CD4-positive, alpha-beta memory T cell (primary cell): ENCODE data around the gene KLHL17. TPM values are rescaled to one million over a fixed set of nuclear protein-coding genes. Genes with fewer than 3 reads are reported as not detected.

ENCODE experiments used
- CTCF ChIA-PET: fragments of 350-600 bp; sonication (Branson Sonifier 250); formaldehyde crosslinking; loops from one replicate; lab custom pipeline; 2021; ENCODE audit warnings: inconsistent platforms; ENCODE audit not compliant: partially characterized antibody; lab: Charles Lee
- POLR2A ChIA-PET: fragments of 350-600 bp; sonication (Branson Sonifier 250); formaldehyde crosslinking; loops from one replicate; lab custom pipeline; 2021; ENCODE audit not compliant: partially characterized antibody; lab: Charles Lee
- DNase-seq, 5 donors: peaks; one replicate each; pipeline versions ENCODE4 v3.0.0 to v3.0.0-alpha.2; 2020 to 2022; ENCODE audit warnings: mixed read lengths in 1 of 5
- H3K27ac ChIP-seq: one replicate; pipeline ENCODE4 v1.7.0; 2013; ENCODE audit warnings: low read depth, low read length
- H3K27me3 ChIP-seq: 2 replicates; pipeline ENCODE4 v1.7.0; 2013; ENCODE audit warnings: mild to moderate bottlenecking, low read length, moderate library complexity; ENCODE audit not compliant: insufficient read depth
- H3K36me3 ChIP-seq: 2 replicates; pipeline ENCODE4 v1.7.0; 2013; ENCODE audit warnings: mild to moderate bottlenecking, low read length, moderate library complexity; ENCODE audit not compliant: insufficient read depth
- H3K4me1 ChIP-seq: 2 replicates; pipeline ENCODE4 v1.7.0; 2013; ENCODE audit warnings: mild to moderate bottlenecking, low read length, moderate library complexity; ENCODE audit not compliant: insufficient read depth
- H3K4me3 ChIP-seq, 2 donors: one replicate each; pipeline ENCODE4 v1.7.0; 2013; ENCODE audit warnings: low read length in 2 of 2, mild to moderate bottlenecking in 1 of 2
- H3K9me3 ChIP-seq, 2 donors: one replicate each; pipeline ENCODE4 v1.7.0; 2013; ENCODE audit warnings: low read length in 2 of 2, control low read depth in 1 of 2; ENCODE audit not compliant: control insufficient read depth in 1 of 2
- H3K27ac Mint-ChIP-seq, 7 donors: one replicate each; pipeline ENCODE4 v1.8.0; 2020 to 2021; ENCODE audit warnings: mixed read lengths in 7 of 7, mild to moderate bottlenecking in 6 of 7, inconsistent platforms in 3 of 7, moderate library complexity in 3 of 7
- H3K27me3 Mint-ChIP-seq, 2 donors: one replicate each; pipeline ENCODE4 v1.8.0; 2020 to 2021; ENCODE audit warnings: mixed read lengths in 2 of 2
- H3K36me3 Mint-ChIP-seq, 2 donors: one replicate each; pipeline ENCODE4 v1.8.0; 2020 to 2021; ENCODE audit warnings: mixed read lengths in 2 of 2, inconsistent platforms in 1 of 2, mild to moderate bottlenecking in 1 of 2
- H3K4me1 Mint-ChIP-seq, 4 donors: one replicate each; pipeline ENCODE4 v1.8.0; 2020 to 2021; ENCODE audit warnings: mixed read lengths in 4 of 4, mild to moderate bottlenecking in 1 of 4
- H3K4me3 Mint-ChIP-seq, 8 donors: one replicate each; pipeline ENCODE4 v1.8.0; 2020 to 2021; ENCODE audit warnings: mixed read lengths in 8 of 8, mild to moderate bottlenecking in 7 of 8, moderate library complexity in 6 of 8, inconsistent platforms in 3 of 8
- H3K9me3 Mint-ChIP-seq, 8 donors: one replicate each; pipeline ENCODE4 v1.8.0; 2020 to 2021; ENCODE audit warnings: mixed read lengths in 8 of 8, mild to moderate bottlenecking in 5 of 8, inconsistent platforms in 3 of 8, moderate library complexity in 1 of 8
- intact Hi-C: fragments of 100-400 bp; cut with micrococcal nuclease; formaldehyde crosslinking; loops from one replicate; pipeline ENCODE4 v1.15.1; 2023
- polyA plus RNA-seq, 2 donors: library from polyadenylated mRNA; unstranded; fragments of 300-500 nt; fragmentation: Illumina TruSeq; gene quantifications; one replicate each; pipeline ENCODE4 v1.2.3, GENCODE V29; 2021
- total RNA-seq, 2 experiments: library from RNA; stranded (reverse); gene quantifications; one replicate each; pipeline ENCODE4 v1.2.3, GENCODE V29; 2021

KLHL17 gene
- total and polyA plus RNA-seq, 4 experiments from 2014 or later, result 0.89 to 46.5 (median 22.6) TPM

- Mint-ChIP-seq H3K9me3 (no peaks in the 10 kb centered on the region), H3K36me3 (no peaks in the 10 kb centered on the region), H3K27ac (no peak overlapping the region), H3K27me3 (peaks cover 1 to 7% of the 10 kb centered on the region in 2 donors), H3K4me3 (no peak overlapping the region), H3K4me1 (peaks cover 4 to 16% (median 5%) of the 10 kb centered on the region in 4 donors)
- Histone ChIP-seq H3K36me3 (no peaks in the 10 kb centered on the region), H3K4me3 (no peak overlapping the region), H3K4me1 (peaks cover 9% of the 10 kb centered on the region), H3K9me3 (no peaks in the 10 kb centered on the region), H3K27me3 (no peaks in the 10 kb centered on the region), H3K27ac (no peak overlapping the region)
- DNase-seq, result no peak
- ChIA-PET CTCF (no interaction called here), POLR2A (no interaction called here)
- intact Hi-C loops, result no loop called here
Observed at GRCh38 chr1:972726-973458, 12.5 kb downstream of the KLHL17 start.

DNA sequence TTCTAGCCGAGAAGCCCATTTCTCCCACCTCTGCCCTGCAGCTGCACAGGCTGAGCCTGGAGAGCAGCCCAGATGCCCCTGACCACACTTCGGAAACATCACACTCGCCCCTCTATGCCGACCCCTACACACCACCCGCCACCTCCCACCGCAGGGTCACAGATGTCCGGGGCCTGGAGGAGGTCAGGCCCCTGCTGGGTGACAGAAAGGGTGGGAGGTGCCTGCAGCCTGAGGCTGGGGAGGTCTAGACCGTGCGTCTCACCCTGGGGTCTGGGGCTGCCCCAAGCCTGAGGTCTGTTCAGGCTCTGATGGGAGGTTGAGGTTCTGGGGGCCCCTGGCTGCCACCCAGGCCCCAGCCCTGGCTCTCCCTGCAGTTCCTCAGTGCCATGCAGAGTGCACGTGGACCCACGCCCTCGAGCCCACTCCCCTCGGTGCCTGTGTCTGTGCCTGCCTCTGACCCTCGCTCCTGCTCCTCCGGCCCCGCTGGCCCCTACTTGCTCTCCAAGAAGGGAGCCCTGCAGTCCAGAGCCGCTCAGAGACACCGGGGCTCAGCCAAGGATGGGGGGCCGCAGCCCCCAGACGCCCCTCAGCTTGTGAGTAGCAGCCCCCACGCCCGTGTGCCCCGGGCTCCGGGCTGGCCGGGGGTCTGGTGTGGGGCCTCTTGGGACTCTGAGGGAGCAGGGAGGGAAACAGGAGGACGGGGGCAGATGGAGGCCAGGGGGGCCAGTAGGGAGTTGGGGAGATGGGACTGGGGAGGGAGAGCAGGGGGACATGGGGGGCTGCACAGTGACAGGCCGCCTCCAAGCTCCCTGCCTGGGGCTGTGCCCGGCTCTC, 13.3 kb downstream of the KLHL17 start:
- Histone ChIP-seq H3K27ac (no peak overlapping the region), H3K36me3 (no peaks in the 10 kb centered on the region), H3K27me3 (no peaks in the 10 kb centered on the region), H3K9me3 (no peaks in the 10 kb centered on the region), H3K4me3 (no peak overlapping the region), H3K4me1 (peaks cover 9% of the 10 kb centered on the region)
- no peak for DNase-seq
- CTCF ChIA-PET, result no interaction called here
- intact Hi-C loops, result no loop called here
- H3K4me1 Mint-ChIP-seq, result peaks cover 4 to 21% (median 5%) of the 10 kb centered on the region in 4 donors
- POLR2A ChIA-PET, result no interaction called here
- no peaks in the 10 kb centered on the region for H3K9me3 Mint-ChIP-seq
- H3K36me3 Mint-ChIP-seq, result no peaks in the 10 kb centered on the region
- peaks cover 3 to 10% of the 10 kb centered on the region in 2 donors for H3K27me3 Mint-ChIP-seq
- no peak overlapping the region for H3K4me3 Mint-ChIP-seq
- H3K27ac Mint-ChIP-seq, result no peak overlapping the region

GRCh38 chr1:974293-974640, 13.9 kb downstream of the KLHL17 start:
- DNase-seq, result no peak

GRCh38 chr1:974687-975328, 14.4 kb downstream of the KLHL17 start:
- Histone ChIP-seq H3K27ac (no peak overlapping the region), H3K4me3 (no peak overlapping the region), H3K36me3 (no peaks in the 10 kb centered on the region), H3K27me3 (no peaks in the 10 kb centered on the region), H3K9me3 (no peaks in the 10 kb centered on the region), H3K4me1 (peaks cover 9% of the 10 kb centered on the region)
- Mint-ChIP-seq H3K4me1 (peaks cover 3 to 12% (median 5%) of the 10 kb centered on the region in 4 donors), H3K27ac (no peak overlapping the region), H3K27me3 (peaks cover 2 to 8% of the 10 kb centered on the region in 2 donors), H3K4me3 (no peak overlapping the region), H3K9me3 (no peaks in the 10 kb centered on the region), H3K36me3 (no peaks in the 10 kb centered on the region)
- ChIA-PET POLR2A (interaction anchor here (1.7 to 1.8 kb wide), 2 partner anchors 8 to 69 kb away, joined by 6 to 9 read pairs; partner anchors contain the start of gene PLEKHN1), CTCF (interaction anchor here (1.8 to 1.9 kb wide), 4 partner anchors 8 to 105 kb away, joined by 4 to 14 read pairs (median 10); partner anchors contain the start of gene PLEKHN1)
- intact Hi-C loops, result no loop called here
- DNase-seq, result no peak

More at GRCh38 chr1:974293-974640, 13.9 kb downstream of the KLHL17 start:
- Histone ChIP-seq H3K36me3 (no peaks in the 10 kb centered on the region), H3K9me3 (no peaks in the 10 kb centered on the region), H3K27ac (no peak overlapping the region), H3K4me1 (peaks cover 9% of the 10 kb centered on the region), H3K27me3 (no peaks in the 10 kb centered on the region), H3K4me3 (no peak overlapping the region)
- Mint-ChIP-seq H3K36me3 (no peaks in the 10 kb centered on the region), H3K4me3 (no peak overlapping the region), H3K9me3 (no peaks in the 10 kb centered on the region), H3K27ac (no peak overlapping the region), H3K27me3 (peaks cover 3 to 10% of the 10 kb centered on the region in 2 donors), H3K4me1 (peaks cover 4 to 17% (median 5%) of the 10 kb centered on the region in 4 donors)
- intact Hi-C loops, result no loop called here
- ChIA-PET POLR2A (no interaction called here), CTCF (no interaction called here)

DNA sequence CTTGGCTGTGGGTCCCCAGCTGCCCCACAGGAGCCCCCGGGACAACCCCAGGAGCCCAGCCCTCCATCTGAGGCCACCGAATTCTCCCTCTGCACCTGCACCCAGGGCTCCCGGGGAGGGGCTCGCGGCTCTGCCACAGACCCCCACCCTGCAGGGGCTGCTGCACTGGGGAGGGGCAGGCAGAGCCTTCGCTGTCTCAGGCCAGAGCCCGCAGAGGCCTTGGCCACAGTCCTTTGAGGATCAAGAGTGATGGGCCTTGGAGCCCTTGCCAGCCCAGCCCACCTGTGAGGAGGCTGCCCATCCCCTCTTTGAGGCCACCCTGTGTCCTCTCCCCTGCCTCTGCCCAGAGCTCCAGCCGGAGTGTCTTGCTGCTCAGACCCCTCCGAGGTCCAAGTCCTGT, 15.0 kb downstream of the KLHL17 start:
- H3K4me3 Mint-ChIP-seq, result peak overlapping the region in 1 of 8 donors; percentile 26

GRCh38 chr1:975896-976683, 15.7 kb downstream of the KLHL17 start:
- Mint-ChIP-seq H3K9me3 (no peaks in the 10 kb centered on the region), H3K4me1 (peaks cover 3 to 12% (median 5%) of the 10 kb centered on the region in 4 donors), H3K27me3 (peaks cover 2 to 8% of the 10 kb centered on the region in 2 donors), H3K27ac (peak overlapping the region in 1 of 7 donors; percentile 16), H3K36me3 (no peaks in the 10 kb centered on the region), H3K4me3 (peak overlapping the region in 5 of 8 donors; percentile 6 to 36 (median 23))
- intact Hi-C loops, result loop anchor here (1.0 kb wide), 1 partner anchor 72 kb away; no protein-coding TSS in a partner anchor
- H3K4me3 ChIP-seq, result peak overlapping the region in 1 of 2 donors; percentile 9
- no peaks in the 10 kb centered on the region for H3K27me3 ChIP-seq
- DNase-seq, result peak; percentile 59 to 70 (median 64)
- H3K4me1 ChIP-seq, result peaks cover 9% of the 10 kb centered on the region
- H3K9me3 ChIP-seq, result no peaks in the 10 kb centered on the region
- ChIA-PET POLR2A (interaction anchor here (1.7 to 1.8 kb wide), 2 partner anchors 9 to 71 kb away, joined by 6 to 9 read pairs; partner anchors contain the start of gene PLEKHN1), CTCF (interaction anchor here (1.0 to 1.9 kb wide), 5 partner anchors 9 to 106 kb away, joined by 3 to 14 read pairs (median 9); partner anchors contain the start of gene PLEKHN1)
- no peak overlapping the region for H3K27ac ChIP-seq
- H3K36me3 ChIP-seq, result no peaks in the 10 kb centered on the region

More for the DNA sequence above, 15.0 kb downstream of the KLHL17 start:
- H3K9me3 ChIP-seq, result no peaks in the 10 kb centered on the region
- CTCF ChIA-PET, result interaction anchor here (1.8 to 1.9 kb wide), 4 partner anchors 8 to 105 kb away, joined by 4 to 14 read pairs (median 10); partner anchors contain the start of gene PLEKHN1
- H3K27me3 Mint-ChIP-seq, result peaks cover 2 to 8% of the 10 kb centered on the region in 2 donors
- H3K27ac Mint-ChIP-seq, result peak overlapping the region in 1 of 7 donors; percentile 16
- H3K27me3 ChIP-seq, result no peaks in the 10 kb centered on the region
- no peak for DNase-seq
- H3K9me3 Mint-ChIP-seq, result no peaks in the 10 kb centered on the region
- no peaks in the 10 kb centered on the region for H3K36me3 Mint-ChIP-seq
- H3K4me3 ChIP-seq, result no peak overlapping the region
- H3K27ac ChIP-seq, result no peak overlapping the region
- peaks cover 9% of the 10 kb centered on the region for H3K4me1 ChIP-seq
- POLR2A ChIA-PET, result interaction anchor here (1.7 to 1.8 kb wide), 2 partner anchors 9 to 70 kb away, joined by 6 to 9 read pairs; partner anchors contain the start of gene PLEKHN1
- H3K36me3 ChIP-seq, result no peaks in the 10 kb centered on the region
- H3K4me1 Mint-ChIP-seq, result peaks cover 3 to 12% (median 5%) of the 10 kb centered on the region in 4 donors
- intact Hi-C loops, result no loop called here
